ENCODE measurements around the gene GPHA2.

DNA sequence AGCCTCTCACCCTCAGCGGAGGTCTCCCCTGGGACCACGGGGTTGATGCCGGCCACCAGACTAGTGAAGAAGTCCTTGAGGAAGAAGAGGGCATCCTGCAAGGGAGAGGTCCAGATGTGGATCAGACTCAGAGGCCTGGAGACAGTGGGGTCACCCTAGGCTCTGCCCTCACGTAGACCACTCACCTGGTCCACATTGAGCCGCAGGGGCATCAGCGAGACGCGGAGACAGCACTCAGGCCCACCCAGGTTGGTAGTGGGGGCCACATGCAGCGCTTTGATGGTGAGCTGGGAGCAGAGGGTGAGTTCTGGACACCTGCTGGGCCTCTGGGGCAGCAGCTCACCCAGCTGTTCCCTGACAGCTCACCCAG, 37.6 kb downstream of the GPHA2 start:
- TF ChIP-seq CTCF (IDR thresholded peaks at IDR 0.05; ENCODE audit: low read depth, low read length) (no peak), EZH2phosphoT487 (IDR thresholded peaks at IDR 0.05; ENCODE audit: low read depth) (no peak)
